Stimulated activated CD8-positive, alpha-beta memory T cell treated with anti-CD3 and anti-CD28 coated beads, Interleukin-7, amount 100 ng/mL, for 24 hours (primary cell): Measurements from ENCODE around the gene ARHGAP20.

Experiments used
- DNase-seq: peaks from one replicate; pipeline ENCODE4 v3.0.0-alpha.2; 2020; ENCODE audit warnings: low read depth

Gene ARHGAP20

DNA sequence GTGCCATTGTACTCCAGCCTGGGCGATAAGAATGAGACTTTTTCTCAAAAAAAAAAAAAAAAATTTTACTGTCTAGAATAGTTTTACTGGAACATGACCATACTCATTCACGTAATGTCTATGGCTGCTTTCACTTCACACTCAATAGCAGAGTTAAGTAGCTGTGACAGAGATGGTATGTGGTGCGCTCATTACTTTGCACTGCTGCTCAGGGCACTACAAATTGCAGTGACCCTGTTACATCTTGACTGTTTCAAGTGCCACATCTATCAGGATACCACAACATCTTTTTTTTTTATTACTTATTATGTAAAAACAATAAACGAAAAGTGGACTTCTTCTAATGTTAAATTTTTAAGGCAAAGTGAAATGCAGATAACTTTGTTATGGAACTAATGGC is 110.3 kb downstream of the ARHGAP20 start:
- no peak for DNase-seq

DNA sequence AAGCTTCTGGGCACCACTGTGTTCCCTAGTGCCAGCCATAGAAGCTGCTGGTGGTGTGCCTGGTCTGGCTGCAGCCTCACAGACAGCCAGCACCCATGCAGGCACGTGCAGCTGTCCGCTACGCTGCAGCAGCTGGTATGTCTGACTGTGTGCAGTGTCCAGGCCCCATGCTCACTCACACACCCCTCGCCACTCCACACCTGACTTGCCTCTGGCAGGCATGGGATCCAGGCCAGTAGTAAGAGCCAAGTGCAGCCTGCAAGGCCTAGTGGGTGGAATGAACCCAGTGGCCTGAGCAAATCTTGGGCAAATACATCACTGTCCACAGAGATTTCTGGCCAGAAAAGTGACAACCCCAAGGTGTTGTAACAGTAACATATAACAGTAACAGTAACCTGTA is 111.9 kb downstream of the ARHGAP20 start:
- no peak for DNase-seq

DNA sequence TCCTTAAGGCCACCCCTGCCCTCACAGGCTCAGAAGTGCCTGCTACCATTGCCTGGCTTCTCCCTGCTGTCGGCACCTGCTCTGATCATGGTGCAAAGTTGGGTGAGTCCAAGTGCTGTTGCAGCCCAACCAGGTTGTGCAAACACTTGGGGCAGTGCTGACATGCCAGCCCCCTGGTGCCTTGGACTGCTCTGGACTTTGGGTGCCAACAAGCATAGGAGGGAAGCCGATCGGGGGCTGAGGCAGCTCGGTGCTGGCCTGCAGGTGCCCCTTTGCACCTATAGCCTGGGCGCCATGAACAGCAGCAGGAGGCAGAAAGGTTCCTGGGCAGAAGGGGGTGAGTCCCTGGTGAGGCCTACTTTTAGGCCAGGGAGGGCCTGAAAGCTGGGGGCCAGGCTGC is 113.0 kb downstream of the ARHGAP20 start:
- DNase-seq: no peak

DNA sequence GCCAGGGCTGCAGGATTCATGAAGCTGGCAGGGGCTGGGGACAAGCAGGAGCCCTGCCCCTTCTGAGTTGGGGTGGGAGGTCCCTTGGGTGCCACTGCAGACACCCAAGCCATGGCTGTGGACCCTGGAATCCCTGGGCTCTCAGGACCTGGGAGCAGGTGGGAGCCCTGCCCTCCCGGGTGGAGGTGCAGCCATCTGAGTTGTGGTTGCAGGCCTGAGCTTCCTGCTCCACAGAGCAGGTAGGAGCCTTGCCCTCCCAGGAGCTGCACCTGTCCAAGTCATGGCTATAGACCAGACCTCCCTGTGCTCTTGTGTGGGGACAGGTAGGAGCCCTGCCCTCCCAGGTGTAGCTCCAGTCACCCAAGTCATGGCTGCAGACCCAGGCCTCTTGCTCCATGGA is 113.5 kb downstream of the ARHGAP20 start:
- DNase-seq: no peak

DNA sequence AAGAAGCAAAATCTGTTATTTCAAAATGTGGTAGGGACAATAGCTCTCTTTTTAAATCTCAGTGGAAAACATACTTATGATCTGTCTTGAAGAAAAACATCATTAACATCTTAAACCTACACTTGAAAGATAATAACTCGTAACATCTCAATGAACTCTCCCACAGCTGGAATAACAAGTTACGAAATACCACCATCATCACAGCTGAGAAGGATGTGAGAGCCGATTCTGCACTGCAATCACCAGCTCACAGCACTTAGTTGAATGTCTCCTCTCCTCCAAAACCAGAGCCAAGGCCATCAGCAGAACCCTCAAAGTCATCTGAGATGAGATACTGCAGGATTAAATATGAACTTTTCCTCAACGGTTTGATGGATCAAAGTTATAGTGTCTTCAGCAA is 124.3 kb downstream of the ARHGAP20 start:
- DNase-seq: no peak

DNA sequence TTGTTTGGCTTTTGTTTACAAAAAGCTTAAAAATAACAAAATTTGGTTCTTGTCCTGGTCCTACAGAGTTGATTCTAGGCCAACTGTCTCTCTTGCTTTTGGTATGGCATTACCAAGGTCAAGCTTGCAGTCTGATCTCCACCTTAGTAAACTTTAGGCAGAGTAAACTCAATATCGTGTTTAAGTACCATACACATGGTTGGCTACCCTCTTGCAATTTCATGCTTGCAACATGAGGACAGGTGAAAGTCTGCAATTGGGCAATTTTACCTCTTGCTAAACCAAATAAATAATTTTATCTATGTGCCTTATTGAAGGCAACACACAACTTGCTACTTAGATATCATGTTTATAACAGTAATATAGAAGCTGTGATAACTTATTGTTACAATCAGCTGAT is 125.1 kb downstream of the ARHGAP20 start:
- DNase-seq: no peak

DNA sequence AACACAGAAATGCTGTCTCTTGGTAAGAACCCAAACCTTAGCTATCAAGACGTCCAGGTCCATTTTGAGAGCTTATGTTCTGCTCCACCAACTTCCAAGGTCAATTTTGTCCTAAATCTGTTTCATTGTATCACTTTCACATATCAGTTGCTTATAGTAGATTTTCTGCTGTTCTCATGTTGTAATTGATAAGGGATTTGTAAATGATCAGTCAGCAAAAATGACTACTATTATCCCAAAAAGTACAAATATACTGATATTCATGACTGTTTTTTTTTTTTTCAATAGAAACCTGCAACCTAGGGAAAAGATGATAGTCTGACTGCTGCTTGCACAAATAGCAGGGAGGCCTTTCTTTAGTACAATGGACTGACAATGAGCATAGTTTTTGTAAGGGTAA is 128.1 kb downstream of the ARHGAP20 start:
- no peak for DNase-seq

DNA sequence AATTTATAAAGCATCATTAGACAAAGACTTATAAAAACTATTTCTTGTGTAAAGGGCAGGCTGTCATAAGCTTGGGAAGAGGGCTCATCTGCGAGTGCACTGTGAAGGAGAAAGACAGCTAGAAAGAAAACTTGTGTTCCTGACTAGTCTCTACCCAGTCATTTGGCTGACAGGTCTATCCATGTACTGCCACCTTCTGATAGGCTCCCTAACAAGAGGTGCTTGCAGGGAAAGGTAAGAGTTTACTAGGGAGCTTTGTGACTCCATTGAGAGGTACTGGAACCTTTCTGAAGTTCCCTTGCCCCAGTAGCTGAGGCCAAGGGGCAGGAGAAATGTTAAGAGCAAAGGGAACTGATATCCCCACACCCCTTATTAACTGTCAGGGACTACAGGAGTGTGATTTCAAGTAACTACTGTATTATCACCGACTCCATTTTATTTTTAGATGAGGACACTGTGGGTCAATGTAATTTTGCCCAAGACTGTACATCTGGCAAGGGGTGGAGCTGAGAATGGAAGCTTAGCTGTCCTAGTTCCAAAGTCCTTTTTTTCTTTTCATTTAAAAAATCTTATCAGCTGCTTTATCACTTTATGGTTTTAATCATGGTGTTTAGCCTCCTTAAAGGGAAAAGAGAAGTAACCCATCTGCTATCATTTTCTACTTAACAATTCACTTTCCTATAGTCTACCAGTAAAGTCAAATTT is 129.4 kb downstream of the ARHGAP20 start:
- no peak for DNase-seq

DNA sequence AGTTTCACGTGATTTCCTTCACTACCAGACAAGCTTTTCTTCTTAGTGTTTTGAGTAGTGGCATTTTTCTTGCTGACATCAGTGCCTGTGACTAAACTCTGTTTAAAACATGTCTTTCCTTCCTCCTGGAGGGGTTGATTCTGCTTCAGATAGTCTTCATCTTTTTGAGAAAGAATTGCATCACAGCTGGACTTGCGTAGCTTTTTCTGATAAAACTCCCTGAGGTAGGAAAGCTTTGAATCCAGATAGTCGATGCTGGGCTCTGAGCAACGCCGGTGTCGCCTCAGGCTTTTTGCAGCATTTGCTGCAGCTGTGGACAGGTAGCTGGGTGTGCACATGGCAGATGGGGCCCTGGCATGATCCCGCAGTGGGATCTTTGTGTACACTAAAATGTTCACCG is 131.7 kb downstream of the ARHGAP20 start:
- DNase-seq: no peak

DNA sequence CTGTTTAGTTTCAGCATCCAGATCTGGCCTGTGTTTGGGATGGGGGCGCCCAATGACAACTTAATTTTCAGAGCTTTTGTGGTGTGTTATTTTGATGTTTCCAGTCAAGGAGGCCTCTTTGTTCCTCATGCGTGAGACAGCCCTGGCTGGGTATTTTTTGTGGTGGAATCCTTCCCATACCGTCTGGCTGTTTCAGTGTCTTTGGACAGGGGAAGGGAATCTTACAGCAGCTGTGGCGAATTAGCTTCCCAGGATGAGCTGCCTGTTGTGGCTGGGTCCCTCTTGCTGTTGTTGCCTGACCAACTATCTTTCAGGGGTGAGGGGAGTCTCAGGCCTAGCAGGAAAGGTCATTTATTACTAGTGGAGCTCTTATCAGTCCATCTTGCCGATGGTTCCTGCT is 138.8 kb downstream of the ARHGAP20 start:
- DNase-seq: no peak

DNA sequence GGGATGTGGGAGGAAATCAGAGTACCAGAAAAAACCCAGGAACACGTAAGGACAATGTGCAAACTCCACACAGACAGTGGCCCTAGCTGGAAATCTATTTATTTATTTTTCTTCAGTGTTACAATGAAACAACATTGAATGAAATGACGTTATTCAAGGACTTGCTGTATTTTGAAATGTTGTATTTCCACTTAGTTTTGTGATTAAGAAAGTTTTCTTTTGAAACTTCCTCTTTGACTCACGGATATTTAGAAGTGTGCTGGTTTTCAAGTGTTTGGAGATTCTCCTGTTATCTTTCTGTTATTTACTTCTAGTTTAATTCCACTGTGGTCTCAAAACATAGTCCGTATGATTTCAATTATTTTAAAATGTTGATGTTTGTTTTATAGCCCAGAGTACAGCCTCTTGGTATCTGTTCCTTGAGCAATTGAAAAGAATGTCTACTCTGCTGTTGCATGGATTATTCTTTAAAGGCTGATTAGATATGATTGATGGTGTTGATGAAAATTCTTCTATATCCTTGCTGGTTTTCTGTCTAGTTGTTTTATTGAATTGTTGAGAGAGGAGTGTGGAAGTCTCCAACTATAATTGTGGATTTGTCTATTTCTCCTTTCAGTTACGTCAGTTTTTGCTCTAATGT is 141.0 kb downstream of the ARHGAP20 start:
- no peak for DNase-seq

DNA sequence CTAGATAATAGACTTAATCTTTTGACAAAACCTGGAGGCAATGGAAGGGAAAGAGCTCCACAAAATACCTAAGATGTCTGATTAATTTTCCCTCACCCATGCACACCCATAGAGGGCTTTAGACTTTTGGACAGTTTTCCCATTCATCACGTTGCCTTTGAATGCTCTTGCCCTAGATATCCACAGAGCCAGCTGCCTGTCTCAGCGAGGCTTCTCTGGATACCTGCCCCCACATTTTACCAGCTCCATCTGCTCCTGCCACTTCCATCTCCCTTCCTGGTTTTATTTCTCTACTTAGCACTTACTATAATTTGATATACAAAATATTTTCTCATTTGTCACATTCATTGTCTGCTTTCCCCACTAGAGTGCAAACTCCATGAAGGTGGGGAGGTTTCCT is 145.7 kb downstream of the ARHGAP20 start:
- no peak for DNase-seq

DNA sequence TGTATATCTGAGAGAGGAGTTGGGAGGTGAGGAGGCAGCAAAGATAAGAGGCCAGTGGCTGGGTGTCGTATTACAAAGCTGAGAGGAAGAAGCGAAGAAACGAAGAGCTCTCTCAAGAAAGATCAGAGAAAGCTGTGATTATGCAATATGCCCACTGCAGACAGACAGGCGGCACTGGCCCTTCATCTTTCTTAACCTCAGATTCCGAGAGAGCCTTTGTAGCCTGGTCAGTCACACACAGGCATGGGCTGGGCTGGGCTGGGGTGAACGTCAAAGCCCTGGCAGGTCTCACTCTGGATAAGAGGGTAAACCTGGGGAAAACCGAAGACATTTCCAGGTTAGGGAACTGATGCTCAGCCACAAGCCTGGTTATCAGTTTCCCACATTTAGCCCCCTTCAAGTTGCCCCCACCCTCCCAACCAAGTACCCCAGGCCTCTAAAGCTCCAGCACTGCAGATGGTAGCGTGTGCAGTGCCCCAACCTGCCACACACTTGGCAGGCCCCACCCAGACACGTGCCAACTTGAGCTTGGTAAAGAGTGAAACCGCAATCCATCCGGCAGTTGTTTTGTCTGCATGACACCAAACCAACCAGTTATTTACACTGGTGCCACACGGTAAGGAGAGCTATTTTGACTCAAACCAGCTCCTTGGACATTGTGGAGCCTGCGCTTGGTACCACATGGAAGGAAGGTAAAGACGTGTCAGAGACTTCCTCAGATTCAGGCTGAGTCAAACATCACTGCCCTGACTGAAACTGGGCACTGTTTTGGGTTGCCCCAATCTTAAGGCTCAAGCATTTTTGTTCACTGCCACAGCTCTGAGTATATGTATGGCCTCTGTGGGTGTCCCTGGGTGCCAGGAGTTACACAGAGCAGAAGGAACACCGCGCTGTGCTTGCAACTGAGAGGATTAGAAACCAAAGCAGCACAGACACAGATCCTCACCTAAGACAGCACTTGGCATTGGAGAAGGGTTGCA is 146.6 kb downstream of the ARHGAP20 start:
- no peak for DNase-seq

DNA sequence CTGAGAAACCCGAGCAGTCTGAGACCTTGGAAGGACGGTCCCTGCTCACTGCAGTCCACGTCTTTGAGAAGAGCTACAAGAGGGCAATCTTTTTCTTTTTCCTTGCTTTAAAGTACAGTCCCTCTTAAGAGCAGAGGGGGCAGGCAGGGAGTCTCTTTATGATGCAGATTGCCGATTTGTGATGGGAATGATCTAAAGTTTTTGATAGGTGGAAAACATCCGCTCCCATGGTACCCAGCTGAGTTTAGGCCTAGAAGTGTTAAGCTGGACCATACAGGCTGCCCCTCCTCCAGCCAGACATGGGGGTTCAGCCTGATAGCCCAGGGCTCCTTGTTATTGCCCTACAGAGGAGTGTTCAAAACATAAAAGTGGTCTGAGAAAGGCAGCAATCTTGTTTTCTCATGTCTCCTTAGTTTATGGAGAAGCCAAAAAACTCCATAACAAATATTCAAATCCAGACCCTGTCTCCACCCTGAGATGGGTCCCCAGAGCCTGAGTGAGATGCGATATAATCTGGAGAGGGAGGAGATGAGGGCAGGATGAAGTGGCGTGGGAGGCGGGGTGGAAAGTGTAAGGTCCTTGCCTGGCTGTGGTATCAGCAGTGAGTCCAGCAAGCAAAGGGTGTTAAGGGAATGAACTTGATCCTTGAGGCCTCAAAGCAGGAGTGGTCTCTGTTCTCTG is 147.4 kb downstream of the ARHGAP20 start:
- no peak for DNase-seq

DNA sequence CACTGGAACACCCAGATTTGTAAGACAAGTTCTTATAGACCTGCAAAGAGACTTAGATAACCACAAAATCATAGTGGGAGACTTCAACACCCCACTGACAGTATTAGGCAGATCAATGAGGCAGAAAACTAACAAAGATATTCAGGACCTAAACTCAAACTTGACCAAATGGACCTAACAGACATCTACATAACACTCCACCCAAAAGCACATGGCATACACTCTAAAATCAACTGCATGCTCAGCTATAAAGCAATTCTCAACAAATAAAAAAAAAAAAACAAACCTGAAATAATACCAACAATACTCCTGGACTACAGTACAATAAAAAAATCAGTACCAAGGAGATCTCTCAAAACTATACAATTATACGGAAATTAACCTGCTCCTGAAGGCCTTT is 167.5 kb downstream of the ARHGAP20 start:
- no peak for DNase-seq

DNA sequence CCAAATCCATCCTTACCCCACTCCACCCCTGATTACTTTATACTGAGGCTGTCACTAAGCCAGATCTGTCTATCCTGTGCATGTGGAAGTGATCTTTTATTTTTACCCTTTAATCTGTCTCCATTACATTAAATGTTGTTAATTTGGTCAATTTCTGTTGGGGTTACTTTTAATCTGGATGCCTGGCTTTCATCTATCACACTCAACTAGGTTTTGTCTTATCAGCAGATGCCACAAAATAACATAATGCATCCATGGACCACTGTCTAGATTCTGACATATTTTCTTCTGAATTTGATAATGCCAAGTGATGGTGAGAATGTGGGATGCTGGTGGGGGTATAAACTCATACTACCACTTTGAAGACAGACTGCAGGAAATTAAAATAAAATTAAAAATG is 174.1 kb downstream of the ARHGAP20 start:
- no peak for DNase-seq

DNA sequence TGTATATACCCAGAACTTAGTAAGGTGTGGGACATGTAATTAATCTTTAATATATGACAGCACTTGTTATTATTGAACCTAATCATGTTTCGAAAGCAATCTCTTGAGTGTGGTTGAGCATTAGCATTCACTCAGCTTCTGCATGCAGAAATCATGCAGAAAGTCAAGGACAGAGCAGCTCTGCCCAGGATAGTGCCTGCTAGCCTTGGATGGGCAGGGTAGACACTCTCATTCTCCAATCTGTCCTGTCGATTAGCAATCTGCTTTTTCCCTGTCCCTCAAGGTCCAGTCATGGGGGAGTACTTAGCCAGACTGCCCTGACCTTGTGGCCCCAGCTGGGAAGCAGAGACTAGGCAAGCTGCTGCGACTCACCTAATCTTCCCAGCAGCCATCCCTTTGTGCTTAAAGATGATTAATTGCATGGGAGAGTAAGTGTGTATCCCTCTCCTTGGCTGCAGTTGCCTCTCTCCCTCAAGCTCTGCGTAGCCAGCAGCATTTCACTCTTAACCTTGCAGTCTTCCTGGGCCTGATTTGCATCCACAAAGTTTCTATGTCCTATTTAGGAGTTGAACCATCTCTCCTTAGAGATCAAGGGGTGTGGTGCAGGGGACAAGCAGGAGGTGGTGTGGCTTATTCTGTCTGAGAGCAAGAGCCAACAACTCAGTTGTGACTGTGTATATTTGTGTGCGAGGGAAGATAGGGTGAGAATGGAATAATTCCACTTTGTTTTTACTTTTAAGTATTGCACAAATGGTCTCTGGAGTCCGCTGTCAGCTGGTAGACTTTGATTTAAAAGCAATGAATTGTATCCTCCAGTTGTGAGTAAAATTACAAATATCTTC is 181.1 kb downstream of the ARHGAP20 start:
- no peak for DNase-seq

DNA sequence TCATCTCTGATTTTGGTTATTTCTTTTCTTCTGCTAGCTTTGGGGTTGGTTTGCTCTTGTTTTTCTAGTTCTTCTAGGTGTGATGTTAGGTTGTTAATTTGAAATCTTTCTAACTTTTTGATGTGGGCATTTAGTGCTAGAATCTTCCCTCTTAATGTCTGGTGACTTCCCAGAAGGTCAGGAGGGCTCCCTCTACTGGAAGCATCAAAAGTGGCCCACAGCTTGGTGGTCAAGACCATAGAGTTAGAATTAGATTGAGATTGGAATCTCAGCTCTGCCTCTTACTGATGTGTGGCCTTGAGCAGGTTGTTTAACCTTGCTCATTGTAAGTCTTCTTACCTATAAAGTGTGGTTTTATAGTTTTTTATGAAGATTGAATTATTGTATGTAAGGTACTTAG is 183.2 kb downstream of the ARHGAP20 start:
- no peak for DNase-seq

DNA sequence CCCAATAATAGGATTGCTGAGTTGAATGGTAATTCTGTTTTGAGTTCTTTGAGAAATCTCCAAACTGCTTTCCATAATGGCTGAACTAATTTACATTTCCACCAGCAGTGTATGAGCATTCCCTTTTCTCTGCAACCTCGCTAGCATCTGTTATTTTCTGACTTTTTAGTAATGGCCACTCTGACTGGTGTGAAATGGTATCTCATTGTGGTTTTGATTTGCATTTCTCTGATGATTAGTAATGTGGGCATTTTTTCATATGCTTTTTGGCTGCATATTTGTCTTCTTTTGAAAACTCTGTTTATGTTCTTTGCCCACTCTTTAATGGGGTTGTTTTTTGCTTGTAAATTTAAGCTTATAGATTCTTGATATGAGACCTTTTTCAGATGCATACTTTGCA is 185.1 kb downstream of the ARHGAP20 start:
- DNase-seq: no peak
